ENCODE results near the gene CASKIN1.
"Not testable (repeated sequence)": the region's sequence is repeated elsewhere in the genome, so short reads cannot be mapped to it uniquely, and the experiment has no call there.

CASKIN1 gene

DNA sequence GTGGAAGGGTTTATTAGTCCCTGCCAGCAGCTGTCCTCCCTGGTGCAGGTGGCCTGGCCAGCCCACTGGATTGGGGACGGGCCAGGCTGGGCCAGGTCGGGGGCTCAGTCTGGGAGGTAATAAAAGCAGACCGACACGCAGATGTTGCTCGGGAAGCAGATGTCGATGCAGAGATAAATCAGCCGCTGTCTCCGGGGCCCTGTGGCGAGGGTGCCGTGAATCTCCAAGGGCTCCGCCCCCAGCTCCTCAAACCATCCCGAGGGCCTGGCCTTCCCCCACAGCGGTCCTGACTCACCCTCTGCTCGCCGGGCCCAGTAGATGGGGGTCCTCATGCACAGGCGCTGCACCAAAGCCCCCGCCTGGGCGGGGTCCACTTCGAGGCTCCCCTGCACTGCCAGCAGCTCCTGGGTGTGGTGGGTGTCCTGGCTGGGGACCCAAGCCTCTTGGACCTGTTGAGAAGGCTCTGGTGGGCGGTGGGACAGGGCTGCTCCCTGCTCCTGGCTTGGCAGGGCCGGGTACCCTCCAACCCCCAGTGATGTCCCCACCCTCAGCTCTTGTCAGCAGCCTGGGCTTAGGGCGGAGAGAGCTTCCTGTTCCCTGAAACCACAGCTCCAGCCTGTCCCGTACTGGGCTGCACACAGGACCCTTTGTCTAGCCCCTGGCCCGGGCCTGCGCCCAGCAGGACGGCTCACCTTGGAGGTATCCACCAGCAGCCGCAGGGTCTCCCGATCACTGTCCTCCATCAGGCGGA is 13.0 kb upstream of the CASKIN1 start:
- no peak for FAIRE-seq

DNA sequence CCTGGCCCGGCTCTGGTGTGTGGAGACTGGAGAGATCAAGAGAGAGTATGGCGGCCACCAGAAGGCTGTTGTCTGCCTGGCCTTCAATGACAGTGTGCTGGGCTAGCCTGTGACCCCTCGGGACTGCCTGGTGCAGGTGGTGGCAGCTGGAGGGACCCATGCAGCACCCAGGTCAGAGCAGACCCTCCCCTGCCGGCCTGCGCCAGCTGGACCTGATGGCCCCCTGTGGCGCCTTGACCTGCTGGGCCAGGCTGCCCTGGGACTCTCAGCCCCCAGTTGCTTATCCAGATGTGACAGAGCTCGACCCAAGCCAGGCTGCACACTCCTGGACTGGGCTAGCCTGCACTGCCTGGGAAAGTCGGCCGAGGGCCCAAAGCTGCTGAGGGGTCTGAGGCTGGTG is 12.4 kb upstream of the CASKIN1 start:
- FAIRE-seq, result no peak

DNA sequence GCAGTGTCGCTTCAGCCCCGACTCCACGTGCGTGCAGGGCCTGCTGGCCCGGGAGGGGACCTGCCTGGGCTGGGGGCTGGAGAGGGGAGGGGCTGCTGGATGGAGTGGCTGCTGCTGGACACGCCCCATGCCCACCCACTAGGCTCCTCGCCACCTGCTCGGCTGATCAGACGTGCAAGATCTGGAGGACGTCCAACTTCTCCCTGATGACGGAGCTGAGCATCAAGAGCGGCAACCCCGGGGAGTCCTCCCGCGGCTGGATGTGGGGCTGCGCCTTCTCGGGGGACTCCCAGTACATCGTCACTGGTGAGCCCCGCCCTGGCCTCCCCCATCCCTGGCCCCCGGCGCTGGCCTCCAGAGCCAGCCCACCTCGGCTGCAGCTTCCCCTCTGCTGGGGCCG is 11.9 kb upstream of the CASKIN1 start:
- FAIRE-seq, result no peak

DNA sequence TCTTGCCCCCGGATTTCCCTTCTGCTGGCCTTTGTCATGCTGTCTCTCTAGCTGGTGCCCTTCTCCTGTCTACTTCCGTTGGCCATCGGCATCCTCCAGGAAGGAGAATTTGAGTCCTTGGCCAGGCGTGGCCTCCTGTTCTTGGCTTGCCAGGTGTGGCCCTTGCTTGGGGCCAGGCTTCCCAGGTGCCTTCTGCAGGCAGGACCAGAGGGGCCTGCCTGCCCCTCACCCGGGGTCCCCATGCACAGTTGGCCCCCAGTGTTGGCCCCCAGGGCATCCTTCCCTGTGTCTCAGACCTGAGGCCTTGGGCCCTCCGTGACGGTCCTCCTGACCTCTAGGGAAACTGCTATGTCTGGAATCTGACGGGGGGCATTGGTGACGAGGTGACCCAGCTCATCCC is 11.5 kb upstream of the CASKIN1 start:
- no peak for FAIRE-seq

DNA sequence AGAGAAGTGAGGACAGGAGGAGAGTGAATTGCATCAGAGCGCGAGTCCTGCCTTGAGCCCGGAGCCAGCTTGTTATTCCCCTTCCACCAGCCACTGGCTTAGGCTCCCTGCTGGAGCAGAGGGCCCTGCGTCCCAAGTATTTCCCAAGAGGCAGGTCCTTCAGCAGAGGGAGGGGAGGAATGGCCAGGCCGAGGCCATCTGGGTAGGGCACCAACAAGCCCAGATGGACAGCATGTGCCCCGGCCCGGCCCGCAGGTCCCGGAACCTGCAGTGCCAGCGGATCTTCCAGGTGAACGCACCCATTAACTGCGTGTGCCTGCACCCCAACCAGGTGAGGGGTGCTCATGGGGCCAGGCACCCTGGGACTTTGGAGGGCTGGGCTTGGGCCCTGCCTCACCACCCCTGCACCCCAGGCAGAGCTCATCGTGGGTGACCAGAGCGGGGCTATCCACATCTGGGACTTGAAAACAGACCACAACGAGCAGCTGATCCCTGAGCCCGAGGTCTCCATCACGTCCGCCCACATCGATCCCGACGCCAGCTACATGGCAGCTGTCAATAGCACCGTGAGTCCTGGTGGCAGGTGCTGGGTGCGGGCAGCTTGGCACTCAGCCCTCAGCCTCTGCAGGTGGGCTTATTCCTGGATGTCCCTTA is 10.5 kb upstream of the CASKIN1 start:
- no peak for FAIRE-seq

DNA sequence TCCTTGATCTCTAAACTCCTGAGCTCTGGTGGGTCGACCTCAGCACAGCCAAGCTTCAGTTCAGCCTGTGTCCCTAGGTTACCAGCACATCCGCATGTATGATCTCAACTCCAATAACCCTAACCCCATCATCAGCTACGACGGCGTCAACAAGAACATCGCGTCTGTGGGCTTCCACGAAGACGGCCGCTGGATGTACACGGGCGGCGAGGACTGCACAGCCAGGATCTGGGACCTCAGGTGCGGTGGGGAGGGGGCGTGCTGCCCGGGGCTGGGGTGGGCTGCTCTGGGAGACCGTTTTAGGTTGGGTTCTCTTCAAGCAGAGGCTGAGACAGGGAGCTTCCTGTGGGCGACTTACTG is 10.0 kb upstream of the CASKIN1 start:
- no peak for FAIRE-seq

DNA sequence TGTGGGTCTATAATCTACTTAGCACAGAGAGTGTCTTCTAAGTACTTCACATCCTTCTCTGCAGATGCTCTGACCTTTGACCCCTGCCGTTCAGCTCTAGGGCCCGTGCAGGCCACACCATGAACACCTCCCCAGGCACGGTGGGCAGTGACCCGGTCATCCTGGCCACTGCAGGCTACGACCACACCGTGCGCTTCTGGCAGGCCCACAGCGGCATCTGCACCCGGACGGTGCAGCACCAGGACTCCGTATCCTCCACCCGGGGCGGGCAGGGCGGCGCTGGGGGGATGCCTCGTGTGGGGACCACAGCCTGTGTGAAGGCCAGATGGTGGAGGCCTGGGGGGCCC is 9.5 kb upstream of the CASKIN1 start:
- FAIRE-seq, result no peak

DNA sequence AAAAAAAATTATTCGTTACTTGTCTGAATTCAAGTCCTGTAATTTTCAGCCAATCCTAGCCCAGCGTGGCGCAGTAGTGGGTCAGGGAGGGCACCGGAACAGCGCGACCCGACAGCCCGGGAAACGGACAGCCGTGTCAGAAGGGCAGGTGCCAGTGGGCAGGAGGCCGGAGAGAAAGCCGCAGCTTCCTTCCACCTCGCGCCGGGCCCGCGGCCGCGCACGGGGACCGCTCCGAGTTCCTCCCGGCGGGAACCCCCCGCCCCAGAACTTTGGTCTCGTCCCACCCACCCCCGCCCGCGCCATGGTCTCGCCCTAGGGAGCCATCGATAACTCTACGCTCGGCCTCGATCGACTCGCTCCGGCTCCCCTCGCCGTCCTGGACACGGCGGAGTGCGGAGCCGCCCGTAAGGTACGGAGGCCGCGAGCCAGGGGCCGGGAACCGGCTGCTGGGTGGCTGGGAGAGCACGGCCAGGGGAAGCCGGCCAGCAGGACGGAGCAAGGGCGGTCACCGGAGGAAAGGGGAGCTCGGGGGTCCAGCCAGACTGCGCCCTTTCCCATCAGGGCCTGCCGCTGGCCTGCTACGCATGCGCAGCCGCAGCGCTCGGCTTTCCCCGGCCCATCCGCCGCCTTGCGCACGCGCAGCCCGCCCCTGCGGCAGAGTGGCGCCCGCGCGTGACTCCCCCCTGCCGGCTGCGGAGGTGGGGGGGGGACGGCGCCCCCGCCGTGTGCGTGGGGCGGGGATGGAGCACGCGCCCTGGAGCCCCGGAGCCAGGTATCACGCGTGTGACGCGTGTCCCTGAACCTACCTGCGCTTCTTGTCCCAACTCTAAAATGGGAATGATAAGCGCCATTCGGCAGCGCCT is 8.9 kb upstream of the CASKIN1 start, which contains the start of gene MLST8:
Gene MLST8, plus strand, starts transcription at position 351 of the 863 bp plus-strand sequence. CDS start 632 bp downstream, outside the sequence.
- no peak for FAIRE-seq

DNA sequence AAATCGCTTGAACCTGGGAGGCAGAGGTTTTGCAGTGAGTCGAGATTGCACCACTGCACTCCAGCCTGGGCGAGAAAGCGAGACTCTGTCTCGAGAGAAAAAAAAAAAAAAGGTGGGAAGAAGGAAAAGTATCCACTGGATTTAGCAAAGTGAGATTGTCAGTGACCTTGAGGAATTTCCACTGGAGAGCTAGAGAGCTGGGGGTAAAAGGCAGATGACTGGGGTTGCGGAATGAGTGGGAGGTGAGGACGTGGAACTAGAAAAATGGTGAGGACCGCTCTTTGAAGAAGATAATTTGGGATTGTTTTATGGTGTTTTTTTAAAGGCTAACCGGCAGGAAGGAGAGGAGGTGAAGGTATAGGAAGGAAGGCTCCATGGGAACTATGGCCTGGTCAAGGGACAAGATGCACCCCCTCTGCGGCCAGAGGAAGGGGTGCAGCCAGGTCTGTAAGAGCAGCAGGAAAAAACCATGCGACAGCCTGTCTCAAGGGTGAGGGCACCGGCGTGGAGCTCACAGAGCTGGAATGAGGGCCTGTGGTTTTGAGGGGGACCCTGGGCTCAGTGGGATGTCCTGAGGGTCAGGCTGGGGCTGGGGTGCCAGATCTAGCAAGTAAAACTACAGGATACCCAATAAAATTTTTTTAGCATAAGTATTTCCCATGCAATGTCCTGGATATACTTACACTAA is 8.2 kb upstream of the CASKIN1 start:
- no peak for FAIRE-seq

DNA sequence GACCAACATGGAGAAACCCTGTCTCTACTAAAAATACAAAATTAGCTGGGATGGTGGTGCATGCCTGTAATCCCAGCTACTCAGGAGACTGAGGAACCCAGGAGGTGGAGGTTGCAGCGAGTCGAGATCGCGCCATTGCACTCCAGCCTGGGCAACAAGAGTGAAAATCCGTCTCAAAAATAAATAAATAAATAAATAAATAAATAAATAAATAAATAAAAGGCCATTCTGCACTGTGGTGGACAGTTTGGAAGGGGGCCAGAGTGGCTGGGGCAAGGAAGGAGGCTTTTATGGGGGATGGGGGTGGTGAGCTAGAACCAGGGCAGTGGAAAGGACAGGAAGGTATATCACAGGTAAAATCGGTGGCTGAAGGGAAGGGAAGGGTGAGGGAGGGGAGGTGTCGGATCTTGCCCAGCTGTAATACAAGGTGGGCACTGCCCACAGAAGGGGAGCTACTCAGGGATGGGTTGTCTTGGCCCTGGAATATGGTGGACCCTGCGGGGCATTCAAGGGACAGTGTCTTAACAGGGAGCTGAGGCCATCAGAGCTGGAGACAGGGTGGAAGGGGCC is 6.8 kb upstream of the CASKIN1 start:
- not testable (repeated sequence) for FAIRE-seq

DNA sequence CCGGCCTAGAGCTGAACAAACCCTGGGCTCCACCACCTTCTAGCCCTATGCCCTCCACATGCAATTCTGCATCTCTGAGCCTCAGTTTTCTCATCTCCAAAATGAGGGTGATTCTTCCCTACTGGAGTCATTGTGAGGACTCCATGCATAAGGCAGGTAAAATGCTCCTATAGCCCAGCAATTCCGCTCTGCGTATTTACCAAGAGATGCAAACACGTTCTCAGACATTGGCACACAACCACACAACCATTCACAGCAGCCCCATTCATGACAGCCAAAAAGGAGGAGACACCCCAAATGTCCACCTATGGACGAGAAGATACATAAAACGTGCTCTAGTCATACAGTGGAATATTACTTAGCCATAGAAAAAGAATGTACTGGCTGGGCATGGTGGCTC is 3.9 kb upstream of the CASKIN1 start:
- no peak for FAIRE-seq

DNA sequence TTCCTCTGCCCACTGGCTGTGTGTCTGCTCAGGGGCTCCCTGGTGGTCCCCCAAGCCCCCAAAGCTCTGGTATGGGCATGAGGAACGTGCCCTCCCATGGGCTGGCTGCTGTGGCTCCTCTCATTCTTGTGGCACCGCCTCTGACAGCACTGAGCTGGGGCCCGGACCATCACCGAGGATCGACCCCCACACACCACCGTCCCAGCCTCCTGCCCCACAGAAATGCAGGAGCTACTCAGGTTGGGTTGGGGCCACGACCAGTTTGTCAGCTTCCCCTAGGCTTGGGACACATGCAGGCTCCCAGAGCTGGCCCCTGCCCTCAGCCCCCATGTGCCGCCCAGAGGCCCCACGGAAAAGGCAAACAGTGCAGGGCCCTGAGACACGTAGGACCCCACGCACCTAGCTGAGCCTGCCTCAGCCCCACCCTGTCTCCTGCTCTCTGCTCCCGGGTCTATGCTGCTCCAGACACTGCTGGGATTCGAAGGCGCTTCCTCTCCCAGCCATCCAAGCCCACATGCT is 3.3 kb upstream of the CASKIN1 start:
- no peak for FAIRE-seq

DNA sequence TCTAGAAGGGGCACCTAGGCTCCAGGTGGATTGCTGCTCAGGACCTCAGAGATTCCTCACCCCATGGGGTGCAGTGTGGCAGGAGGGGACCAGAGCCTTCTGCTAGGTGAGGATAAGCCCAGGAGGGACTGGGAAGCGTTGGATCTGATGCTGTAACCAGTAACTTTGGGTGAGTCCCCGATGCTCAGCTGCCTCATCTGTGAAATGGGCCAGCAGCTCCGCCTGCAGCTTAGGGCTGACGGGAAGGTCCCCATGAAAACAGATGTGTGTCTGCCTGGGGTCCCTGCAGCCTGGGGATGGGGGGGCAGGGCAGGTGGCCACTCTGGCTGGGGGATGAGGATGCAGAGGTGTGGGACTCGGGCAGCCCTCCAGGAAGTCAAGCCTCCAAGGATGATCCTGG is 2.7 kb upstream of the CASKIN1 start:
- no peak for FAIRE-seq

DNA sequence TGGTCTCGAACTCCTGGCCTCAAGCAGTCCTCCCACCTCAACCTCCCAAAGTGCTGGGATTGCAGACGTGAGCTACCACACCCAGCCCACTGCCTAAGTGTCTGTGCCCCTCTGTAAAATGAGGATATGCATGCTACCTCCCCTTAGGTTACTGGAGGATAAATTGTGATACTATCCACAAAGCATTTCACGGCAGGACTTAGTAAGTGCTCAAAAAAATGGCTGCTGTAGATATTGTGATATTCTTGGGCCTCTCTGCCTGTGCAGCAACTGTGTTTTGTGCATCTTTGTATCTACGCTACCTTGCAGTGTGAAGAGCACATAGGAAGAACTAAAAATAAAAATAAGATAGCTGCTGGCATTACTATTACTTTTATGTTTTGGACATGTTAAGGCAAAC is 1.9 kb upstream of the CASKIN1 start:
- no peak for FAIRE-seq

DNA sequence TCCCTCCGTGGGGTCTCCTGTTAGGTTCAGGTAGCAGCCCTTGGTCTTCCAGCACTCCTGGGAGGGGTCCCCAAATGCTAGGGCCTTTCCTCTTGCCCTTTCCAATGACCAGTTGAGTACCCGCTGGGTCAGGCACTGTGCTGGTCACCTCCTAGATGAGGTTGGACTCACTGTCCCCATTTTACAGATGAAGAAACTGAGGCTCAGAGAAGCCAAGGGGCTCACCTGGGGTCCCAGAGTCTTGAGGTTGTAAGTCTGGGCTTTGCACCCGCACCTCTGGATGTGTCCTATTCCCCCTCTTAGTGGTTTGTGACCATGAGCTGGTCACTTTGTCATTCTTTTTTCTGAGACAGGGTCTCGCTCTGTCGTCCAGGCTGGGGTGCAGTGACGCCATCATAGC is 1.4 kb upstream of the CASKIN1 start:
- no peak for FAIRE-seq

DNA sequence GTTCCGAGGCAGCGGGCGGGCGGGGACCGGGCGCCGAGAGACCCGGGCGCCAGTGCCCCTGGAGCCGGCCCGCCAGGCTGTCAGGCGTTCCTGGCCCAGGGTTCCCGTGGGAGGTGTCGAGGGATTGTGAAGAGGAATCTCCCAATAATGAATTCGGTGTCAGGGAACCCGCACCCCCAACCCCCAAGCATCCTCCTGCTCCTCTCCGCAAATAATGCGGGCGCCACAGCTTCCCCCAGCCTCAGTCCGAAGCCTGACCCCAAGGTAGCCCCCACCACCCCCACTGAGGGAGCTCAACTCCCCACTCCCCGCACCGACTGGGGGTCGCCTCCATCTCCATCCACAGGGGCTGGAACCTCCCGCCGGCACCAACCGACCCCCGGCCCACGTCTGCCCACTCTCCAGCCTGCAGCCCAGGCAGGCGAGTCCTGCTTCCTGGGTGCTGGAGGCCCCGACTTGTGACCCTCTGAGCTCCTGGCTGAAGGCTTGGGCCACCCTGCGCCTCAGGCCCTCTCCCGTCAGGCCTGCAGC is 641 bp upstream of the CASKIN1 start:
- FAIRE-seq, result no peak

DNA sequence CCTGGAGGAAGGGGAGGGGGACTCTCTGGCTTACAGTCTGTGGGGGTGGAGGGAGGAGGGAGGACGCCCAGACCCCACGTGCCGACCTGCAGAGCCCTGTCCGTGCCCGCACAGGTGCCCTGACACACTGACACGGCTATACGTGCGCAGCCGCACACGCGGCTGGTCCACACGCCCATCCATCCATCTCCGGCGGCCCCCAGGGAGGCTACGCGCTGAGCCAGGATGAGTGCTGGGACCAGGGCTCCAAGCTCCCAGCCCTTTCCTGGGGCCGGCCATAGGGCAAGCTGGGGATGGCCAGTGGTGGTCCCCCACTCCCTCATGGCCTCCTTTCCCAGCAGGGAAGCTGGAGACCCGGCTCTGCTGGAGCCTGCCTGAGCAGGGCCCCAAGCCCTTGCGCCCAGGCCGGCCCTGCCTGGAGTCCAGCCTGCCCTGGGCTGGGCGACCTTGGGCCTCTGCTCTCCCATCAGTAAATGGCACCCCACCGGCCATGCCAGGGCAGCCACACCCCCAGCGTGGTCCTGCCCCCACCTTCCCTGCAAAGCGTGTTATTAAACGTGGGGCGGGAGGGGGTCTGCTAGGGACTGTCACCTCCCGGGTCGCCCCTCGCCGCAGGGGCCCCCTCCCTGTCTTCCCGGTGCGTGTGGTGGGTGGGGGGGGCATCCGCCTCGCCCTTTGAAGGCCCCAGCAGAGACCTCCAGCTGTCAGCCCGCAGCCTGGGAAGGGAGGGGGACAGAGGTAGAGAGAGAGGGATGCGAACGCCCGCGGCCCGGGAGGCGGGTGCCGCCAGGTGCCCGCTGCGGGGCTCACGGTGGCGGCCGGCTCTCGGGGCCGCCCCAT is 863 bp downstream of the CASKIN1 start:
- no peak for FAIRE-seq

DNA sequence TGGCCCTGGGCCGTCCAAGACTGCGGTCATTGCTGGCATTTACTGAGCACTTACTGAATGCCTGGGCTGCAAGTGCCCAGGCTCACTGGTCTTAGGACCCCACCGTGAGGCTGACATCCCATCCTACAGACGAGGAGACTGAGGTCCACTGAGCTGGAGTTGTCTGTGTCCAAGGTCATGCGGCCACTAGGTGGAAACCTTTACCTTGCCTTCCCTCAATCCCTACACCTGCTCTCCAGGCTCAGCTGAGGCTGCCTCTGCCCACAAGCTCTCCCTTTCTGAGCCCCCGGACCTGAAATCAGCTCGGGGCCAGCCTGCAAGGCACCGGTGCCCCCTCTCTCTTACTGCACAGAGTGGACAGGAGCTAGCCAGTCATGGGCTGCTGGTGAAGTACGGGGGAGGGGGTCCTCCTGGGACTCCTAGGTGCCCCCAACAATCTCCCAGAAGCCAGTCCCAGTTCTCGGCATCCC is 1.5 kb downstream of the CASKIN1 start:
- FAIRE-seq, result peak; percentile 60

DNA sequence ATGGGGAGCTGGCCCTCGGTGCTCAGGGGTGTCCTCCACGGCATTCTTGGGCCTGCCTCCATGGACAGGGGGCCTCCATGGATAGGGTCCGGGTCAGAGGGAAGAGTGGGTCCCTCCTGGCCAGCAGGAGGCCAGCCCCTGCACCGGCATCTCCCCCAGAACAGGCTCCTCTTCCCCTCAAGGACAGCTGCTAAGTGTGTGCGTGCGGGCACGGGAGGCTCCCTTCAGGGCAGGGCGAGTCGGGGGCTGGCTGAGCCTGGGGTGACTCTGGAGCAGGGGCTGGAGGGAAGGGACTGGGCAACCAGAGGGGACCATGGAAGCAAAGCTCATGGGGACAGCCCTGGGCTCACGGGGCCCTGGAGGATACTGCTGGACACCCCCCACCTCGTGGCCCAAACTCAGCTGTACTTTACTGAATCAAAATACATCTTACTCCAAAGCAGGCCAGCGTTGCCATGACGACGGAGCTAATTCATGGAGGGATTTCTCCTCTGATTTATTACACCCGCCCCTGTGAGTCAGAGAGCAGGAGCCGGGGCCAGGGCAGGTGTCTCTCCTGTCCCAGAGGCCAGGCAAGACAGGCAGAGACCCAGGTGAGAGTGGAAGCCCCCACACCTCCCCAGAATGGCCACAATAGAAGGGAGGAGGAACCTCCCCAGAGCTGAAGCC is 2.1 kb downstream of the CASKIN1 start:
- no peak for FAIRE-seq

DNA sequence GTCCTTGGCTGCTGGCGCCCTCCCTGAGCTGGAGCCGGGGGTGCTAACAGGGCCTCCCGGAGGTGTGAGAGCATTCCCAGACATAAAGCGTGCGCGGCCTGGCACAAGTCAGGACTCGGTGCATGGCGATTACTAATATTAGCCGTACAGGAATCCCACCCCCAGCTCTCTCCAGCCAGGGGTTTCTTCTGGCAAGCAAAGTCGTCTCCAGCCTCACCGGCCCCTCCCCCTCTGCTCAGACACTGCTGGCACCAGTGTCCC is 5.0 kb downstream of the CASKIN1 start:
- FAIRE-seq, result no peak
